Stimulated activated CD4-positive, alpha-beta T cell treated with anti-CD3 and anti-CD28 coated beads, Interleukin-2, amount 100 ng/mL, for 24 hours (primary cell): ENCODE measurements around the gene MAN1C1.

Experiments used
- DNase-seq, 2 donors: peaks; one replicate each; pipeline ENCODE4 v3.0.0-alpha.2; 2020

MAN1C1 gene

DNA sequence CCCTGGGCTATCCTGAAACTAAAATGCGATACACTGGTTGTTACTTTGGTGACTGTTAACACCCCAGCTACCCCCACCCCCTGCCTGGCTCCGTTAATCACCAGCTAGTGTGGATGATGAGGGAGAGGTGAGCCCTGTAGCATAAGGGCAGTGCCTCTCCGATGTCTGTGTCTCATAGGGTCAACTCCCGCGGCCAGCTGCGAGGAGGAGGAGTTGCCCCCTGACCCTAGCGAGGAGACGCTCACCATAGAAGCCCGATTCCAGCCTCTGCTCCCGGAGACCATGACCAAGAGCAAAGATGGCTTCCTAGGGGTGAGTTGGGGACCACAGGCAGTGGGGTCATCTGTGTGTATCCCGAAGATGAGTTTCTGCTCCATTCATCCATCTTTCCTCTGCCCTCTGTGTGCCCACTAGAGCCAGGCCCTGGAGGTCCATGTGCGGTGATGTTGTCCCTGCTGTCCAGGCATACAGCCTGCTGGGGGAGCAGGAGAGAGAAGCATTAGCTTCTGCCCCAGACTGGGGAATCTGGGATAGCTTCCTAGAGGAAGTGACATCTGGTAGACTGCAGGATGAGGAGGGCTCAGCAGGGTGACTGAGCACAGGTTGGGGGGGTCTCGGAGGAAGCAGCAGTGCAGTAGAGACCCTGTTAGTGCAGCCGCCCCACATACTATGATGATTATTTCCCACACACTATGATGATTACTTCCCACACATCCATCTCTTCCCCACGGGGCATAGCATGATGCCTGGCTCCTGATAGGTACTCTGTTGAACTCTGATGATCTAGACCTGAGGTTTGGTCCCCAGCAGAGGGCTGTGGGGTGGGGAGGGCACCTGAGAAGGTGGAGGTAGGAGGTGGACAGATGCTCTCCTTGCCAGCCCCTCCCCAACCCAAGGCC lies 188.6 kb downstream of the MAN1C1 start:
- DNase-seq = no peak

DNA sequence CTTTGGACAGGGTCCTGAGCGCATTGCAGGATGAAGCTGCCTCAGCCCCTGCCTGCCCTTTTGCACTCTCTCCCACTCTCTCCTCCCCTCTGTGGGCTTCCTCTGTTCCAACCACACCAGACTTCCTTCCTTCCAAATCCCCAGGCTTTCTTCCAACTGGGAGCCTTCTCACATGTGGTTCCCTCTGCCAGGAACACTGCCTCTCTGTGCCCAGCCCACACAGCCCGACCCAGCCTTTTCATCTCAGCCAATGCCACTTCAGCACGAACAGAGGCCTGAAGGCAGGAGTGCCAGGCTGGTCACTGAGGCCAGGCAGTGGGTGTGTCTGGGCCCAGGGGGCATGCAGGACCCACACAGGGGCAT lies 189.3 kb downstream of the MAN1C1 start:
- no peak for DNase-seq

DNA sequence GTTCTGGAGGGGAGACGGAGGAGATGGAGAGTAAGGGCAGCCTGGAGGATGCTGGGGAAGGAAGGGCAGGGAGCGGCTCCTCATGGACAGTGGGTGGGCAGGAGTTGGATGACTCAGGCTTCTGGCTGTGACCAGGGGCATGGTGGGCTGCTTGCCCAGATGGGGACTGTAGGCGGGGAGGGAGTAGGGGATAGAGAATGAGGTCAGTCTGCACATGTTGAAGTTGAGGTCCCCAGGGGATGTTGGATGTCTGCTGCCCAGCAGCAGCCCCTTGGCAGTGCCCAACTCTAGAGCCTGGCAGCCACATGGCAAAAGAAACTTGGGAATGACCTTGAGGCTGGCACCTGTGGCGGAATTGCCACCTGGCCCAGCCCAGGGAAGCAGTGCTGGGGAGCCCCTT lies 189.8 kb downstream of the MAN1C1 start:
- DNase-seq = no peak

GRCh38 chr1:25807480-25808390 lies 191.1 kb downstream of the MAN1C1 start:
- no peak for DNase-seq

DNA sequence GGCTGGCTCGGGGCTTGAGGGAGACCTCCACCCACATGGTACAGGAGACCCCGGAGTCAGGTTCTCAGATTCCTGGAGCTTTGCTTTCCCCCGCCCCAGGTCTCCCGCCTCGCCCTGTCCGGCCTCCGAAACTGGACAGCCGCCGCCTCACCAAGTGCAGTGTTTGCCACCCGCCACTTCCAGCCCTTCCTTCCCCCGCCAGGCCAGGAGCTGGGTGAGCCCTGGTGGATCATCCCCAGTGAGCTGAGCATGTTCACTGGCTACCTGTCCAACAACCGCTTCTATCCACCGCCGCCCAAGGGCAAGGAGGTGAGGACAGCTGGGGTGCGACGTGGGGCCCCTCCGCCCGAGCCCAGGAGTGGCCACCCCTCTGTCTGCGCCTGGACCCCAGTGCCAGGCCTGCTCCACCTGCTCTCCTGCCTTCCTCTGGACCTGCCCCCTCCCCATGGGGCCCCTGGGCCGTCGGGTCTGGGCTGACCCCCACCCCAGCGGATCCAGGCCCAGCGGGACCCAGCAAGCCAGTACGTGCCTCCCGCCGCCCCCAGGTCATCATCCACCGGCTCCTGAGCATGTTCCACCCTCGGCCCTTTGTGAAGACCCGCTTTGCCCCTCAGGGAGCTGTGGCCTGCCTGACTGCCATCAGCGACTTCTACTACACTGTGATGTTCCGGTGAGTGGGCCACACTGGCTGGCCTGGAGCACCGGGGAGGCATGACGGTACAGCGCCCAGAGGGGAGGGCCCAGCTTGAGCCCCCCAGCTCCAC lies 192.1 kb downstream of the MAN1C1 start:
- no peak for DNase-seq

- DNase-seq = no peak
Measured at GRCh38 chr1:25809283-25809926, 192.8 kb downstream of the MAN1C1 start.

DNA sequence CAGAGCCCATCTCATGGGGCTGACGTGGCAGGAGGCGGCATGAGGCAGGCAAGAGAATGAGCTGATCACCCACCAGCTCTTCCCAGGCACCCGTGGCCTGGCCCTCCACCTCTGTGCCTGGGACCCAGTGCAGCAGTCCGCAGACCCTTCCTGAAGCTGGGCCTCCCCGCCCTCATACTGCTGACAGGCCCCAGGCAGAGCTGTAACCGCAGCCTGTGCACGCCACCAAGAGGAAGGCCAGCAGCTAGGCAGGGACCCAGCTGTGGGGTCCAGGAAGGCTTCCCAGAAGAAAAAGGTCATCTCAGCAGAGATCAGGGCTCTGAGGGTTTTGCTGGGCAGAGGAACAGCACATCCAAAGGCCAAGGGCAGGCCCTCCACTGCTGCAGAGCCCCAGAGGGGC lies 193.3 kb downstream of the MAN1C1 start:
- no peak for DNase-seq

DNA sequence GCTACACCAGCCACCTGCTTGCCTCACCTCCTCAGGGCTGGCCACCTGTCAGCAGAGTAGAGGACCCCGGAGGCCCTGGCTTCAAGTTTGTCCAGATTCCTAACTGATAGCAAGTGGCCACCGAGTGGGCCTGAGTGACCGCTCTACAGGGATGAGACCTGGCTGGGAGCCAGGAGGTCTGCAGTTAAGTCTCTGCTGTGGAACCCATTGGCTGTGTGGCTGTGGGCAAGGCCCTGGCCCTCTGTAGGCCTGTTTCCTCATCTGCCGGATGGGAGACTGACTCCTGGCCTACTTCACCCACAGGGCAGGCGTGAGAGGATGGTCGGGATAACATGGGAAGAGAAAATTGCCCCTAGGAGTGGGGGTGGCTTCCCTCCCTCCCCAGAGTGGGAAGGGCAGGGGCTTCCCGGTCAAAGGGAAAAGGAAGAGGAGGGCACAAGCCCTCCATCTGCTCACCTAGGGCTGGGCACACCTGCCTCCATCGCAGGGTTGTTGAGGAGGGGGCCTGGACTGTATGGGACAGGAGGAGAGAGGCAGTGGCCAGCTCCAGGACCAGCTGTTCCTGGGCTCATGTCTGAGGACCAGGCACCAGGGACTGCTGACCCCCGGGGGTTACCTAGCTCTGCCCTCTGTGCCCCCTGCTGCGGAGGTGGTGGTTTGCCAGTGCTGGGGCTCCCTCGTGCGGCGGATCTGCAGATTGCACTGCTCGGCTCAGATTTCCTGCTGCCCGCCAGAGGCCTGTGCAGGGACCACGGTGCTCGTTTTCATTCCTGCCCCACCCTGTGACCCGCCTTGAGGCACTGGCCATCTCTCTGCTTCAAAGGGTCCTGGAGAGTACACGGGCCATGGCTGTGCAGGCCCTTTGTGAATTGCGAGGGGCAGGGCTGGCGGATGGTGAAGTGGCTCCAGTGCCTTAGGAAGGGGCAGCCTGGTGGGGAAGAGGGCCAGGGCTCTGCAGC lies 194.0 kb downstream of the MAN1C1 start:
- peak; percentile 87 to 88 for DNase-seq

- DNase-seq = no peak
Measured at GRCh38 chr1:25811384-25812082, 194.9 kb downstream of the MAN1C1 start.

- DNase-seq = no peak
Measured at GRCh38 chr1:25813071-25813733, 196.6 kb downstream of the MAN1C1 start.

DNA sequence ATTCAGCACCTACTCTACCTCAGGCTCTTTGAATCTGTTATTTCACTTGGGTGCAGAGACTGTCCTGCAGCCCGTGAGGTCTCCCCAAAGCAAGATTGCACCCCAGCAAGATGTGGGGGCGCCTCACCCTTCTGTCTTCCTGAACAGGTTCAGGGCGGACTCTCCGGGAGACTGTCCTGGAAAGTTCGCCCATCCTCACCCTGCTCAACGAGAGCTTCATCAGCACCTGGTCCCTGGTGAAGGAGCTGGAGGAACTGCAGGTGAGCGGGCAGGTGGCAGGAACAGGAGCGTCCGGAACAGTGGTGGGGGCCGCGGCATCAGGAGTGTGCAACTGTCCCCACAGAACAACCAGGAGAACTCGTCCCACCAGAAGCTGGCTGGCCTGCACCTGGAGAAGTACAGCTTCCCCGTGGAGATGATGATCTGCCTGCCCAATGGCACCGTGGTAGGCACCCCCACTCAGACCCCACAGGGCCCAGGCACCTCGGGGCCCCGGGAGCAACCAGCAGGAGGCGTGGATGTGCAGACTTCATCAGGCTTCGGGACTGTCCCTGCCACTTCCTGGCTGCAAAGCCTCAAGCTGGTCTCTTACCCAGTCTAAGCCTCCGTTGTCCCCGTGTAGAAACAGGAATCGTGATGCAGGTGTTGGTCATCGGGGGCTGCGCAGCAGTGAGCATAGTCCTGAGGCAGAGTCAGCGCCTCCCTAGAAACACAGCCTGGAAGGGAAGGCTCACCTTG lies 197.3 kb downstream of the MAN1C1 start:
- DNase-seq = no peak

- no peak for DNase-seq
Measured at GRCh38 chr1:25814549-25815087, 198.0 kb downstream of the MAN1C1 start.

DNA sequence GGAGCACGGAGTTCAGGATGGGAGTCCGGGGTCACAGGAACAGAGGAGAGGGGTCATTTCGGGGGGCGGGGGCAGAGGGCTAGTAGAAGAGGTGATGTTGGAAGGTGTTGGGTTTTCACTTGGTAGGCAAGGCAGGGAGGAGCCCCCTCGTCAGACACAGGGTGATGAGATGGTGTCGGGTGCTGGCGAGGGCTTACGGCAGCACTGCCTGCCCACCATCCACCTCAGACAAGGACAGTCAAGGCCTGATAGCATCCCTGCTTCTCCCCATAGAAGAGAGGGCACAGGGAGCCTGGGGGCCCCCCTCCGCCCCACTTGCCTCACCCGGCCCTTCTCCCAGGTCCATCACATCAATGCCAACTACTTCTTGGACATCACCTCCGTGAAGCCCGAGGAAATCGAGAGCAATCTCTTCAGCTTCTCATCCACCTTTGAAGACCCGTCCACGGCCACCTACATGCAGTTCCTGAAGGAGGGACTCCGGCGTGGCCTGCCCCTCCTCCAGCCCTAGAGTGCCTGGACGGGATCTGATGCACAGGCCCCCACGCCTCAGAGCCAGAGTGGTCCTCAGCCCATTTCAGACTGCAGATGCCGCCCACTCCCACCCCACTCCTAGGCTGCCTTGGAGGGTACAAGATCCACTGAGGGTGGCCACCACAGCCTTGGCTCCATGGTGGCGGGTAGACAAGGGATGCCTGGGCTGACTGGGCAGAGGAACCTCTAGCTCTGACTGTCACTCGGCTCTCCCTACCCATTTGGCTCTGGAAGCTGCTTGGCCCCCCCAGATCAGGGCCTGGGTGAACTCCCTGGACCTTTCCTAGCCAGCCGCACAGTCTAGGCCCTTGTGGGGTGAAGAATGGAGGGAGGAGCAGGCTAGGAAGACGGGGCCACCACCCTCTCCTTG lies 198.9 kb downstream of the MAN1C1 start:
- DNase-seq = no peak

GRCh38 chr1:25816112-25816718 lies 199.6 kb downstream of the MAN1C1 start:
- DNase-seq = no peak

- DNase-seq = no peak
Measured at GRCh38 chr1:25817840-25818501, 201.4 kb downstream of the MAN1C1 start.

GRCh38 chr1:25818569-25818968 lies 202.0 kb downstream of the MAN1C1 start:
- DNase-seq = no peak
